NCI-H446 treated with DMSO at 0.1 percent for 48 hours (cell line): ENCODE data around the gene MYOM3.

Experiments used
- DNase-seq: peaks from one replicate; lab custom pipeline; 2025; lab: John Stamatoyannopoulos, UW

The MYOM3 gene

GRCh38 chr1:24096009-24096738 is 15.8 kb downstream of the MYOM3 start:
- DNase-seq: no peak

GRCh38 chr1:24095140-24095859 is 16.6 kb downstream of the MYOM3 start:
- no peak for DNase-seq

- DNase-seq: no peak
These were observed 17.4 kb downstream of the MYOM3 start for GRCh38 chr1:24094554-24094953.

GRCh38 chr1:24093732-24094131 is 18.2 kb downstream of the MYOM3 start:
- no peak for DNase-seq

GRCh38 chr1:24092979-24093378 is 19.0 kb downstream of the MYOM3 start:
- DNase-seq: no peak

GRCh38 chr1:24091971-24092482 is 19.9 kb downstream of the MYOM3 start:
- DNase-seq: no peak

- no peak for DNase-seq
These were observed 21.2 kb downstream of the MYOM3 start for GRCh38 chr1:24090736-24091135.

- DNase-seq: no peak
These were observed 22.0 kb downstream of the MYOM3 start for GRCh38 chr1:24089743-24090555.

GRCh38 chr1:24089027-24089742 is 22.8 kb downstream of the MYOM3 start:
- DNase-seq: no peak

- no peak for DNase-seq
These were observed 25.5 kb downstream of the MYOM3 start for GRCh38 chr1:24086466-24086865.

- DNase-seq: no peak
These were observed 26.4 kb downstream of the MYOM3 start for GRCh38 chr1:24085546-24085945.

- no peak for DNase-seq
These were observed 26.9 kb downstream of the MYOM3 start for GRCh38 chr1:24085007-24085406.

GRCh38 chr1:24084050-24084449 is 27.9 kb downstream of the MYOM3 start:
- no peak for DNase-seq

- no peak for DNase-seq
These were observed 29.6 kb downstream of the MYOM3 start for GRCh38 chr1:24082372-24082771.

GRCh38 chr1:24081190-24081589 is 30.7 kb downstream of the MYOM3 start:
- DNase-seq: no peak

GRCh38 chr1:24080131-24080530 is 31.8 kb downstream of the MYOM3 start:
- DNase-seq: no peak

GRCh38 chr1:24077278-24077978 is 34.5 kb downstream of the MYOM3 start:
- DNase-seq: no peak

GRCh38 chr1:24075946-24076345 is 36.0 kb downstream of the MYOM3 start:
- no peak for DNase-seq

- DNase-seq: no peak
These were observed 36.4 kb downstream of the MYOM3 start for GRCh38 chr1:24075590-24075854.

- DNase-seq: no peak
These were observed 36.9 kb downstream of the MYOM3 start for GRCh38 chr1:24074817-24075589.

- no peak for DNase-seq
These were observed 37.7 kb downstream of the MYOM3 start for GRCh38 chr1:24074196-24074595.
